Heart left ventricle (tissue), 13 donors: Measurements from ENCODE around the gene MSANTD3.

Experiments
- CTCF ChIP-seq, 12 donors: fragments of 200-600 bp; sonication (generic) in 4 of 12; IDR thresholded peaks; one replicate each; pipeline versions ENCODE4 v1.5.0 to v1.8.0; 2018 to 2022; ENCODE audit warnings: antibody characterized with exemption in 12 of 12, mild to moderate bottlenecking in 5 of 12
- POLR2A ChIP-seq, 2 donors: fragments of 450-650 bp; IDR thresholded peaks; one replicate each; pipeline ENCODE4 v1.6.1; 2017; ENCODE audit warnings: antibody characterized with exemption in 2 of 2, mild to moderate bottlenecking in 2 of 2, moderate library complexity in 2 of 2
- donor health status: ischemic (EF 13 %, LVEDD 7.1; RV severe dilation, severe dysfunction).
- donor health status: DM: no; HTN: yes; CAD: no.
- donor health status: DM: no; HTN: no; CAD: no.
- donor health status: ischemic (EF 25% LVEDD 6.9; RV normal size, moderate dysfunction).
- donor health status: ischemic (EF 25% LVEDD 5.7; RV mildly dilated, moderate dysfunction).
- donor health status: ischemic (EF 35%, LVEDD 5.7; RV mildly dilated, moderate dysfunction).
- donor health status: nonischemic (EF 11% LVEDD 7.7; RV severe dilation, severe dysfunction).
- donor health status: DM: yes; HTN: yes; CAD: no.
- donor health status: PGD.
- donor health status: ischemic (EF 29% LVEDD 5.4; RV normal size, mild dysfunction).
- donor health status: nonischemic (EF 23%, LVEDD 6.1; RV moderate dilation, normal function).

GRCh38 chr9:100428871-100429654 is 2.1 kb downstream of the MSANTD3 start:
- no peak for TF ChIP-seq CTCF (IDR thresholded peaks at IDR 0.05)
- no peak for TF ChIP-seq POLR2A (IDR thresholded peaks at IDR 0.05)
